Measurements from ENCODE around the gene MID1. TPM values are rescaled to one million over a fixed set of nuclear protein-coding genes. Genes with fewer than 3 reads are reported as not detected.

Gene MID1
- total RNA-seq, 1 experiment from 2014 or later: 79.5 TPM

DNA sequence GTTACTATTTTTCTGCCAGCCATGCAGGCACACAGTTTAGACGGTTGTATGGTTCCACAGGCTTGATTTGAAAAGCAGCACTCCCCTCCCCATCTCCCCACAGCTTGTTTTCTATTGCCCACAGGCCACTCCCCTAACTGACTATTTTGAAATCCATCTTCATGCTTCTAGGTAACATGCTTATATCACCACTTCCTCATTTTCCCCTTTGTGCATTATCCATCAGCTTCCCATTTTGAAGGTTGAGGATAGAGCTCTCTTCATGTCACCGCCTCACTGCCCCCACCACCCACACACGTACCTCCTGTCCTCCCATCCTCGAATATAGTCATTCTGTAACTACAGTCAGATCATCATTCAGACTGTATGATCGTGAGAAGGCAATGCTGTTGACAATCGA is 224.7 kb downstream of the MID1 start:
- no TSS peak for BruUV-seq (replicated peaks)
- H3K79me2 ChIP-seq (ENCODE audit: low read depth): no peaks in the 10 kb centered on the region
- no peaks in the 10 kb centered on the region for H3K27me3 ChIP-seq (ENCODE audit: insufficient read depth, low read depth)
- TF ChIP-seq EZH2 (IDR thresholded peaks at IDR 0.05; ENCODE audit: low read depth): no peak
- TF ChIP-seq, protein P1, sequence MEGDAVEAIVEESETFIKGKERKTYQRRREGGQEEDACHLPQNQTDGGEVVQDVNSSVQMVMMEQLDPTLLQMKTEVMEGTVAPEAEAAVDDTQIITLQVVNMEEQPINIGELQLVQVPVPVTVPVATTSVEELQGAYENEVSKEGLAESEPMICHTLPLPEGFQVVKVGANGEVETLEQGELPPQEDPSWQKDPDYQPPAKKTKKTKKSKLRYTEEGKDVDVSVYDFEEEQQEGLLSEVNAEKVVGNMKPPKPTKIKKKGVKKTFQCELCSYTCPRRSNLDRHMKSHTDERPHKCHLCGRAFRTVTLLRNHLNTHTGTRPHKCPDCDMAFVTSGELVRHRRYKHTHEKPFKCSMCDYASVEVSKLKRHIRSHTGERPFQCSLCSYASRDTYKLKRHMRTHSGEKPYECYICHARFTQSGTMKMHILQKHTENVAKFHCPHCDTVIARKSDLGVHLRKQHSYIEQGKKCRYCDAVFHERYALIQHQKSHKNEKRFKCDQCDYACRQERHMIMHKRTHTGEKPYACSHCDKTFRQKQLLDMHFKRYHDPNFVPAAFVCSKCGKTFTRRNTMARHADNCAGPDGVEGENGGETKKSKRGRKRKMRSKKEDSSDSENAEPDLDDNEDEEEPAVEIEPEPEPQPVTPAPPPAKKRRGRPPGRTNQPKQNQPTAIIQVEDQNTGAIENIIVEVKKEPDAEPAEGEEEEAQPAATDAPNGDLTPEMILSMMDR (conservative IDR thresholded peaks at IDR 0.05): no peak
- no peaks in the 10 kb centered on the region for H3K4me1 ChIP-seq (replicated peaks; ENCODE audit: insufficient read depth)
- no peak overlapping the region for H3K27ac ChIP-seq
- no peaks in the 10 kb centered on the region for H3K9me3 ChIP-seq (ENCODE audit: insufficient read depth, low read depth)
- intact Hi-C loops (cut with micrococcal nuclease; ENCODE audit: unreplicated experiment): no loop called here
- no peak for DNase-seq
- H3K36me3 ChIP-seq (ENCODE audit: low read depth): no peaks in the 10 kb centered on the region
- no peaks in the 10 kb centered on the region for H3F3A ChIP-seq (ENCODE audit: insufficient read depth, low read depth)
- H3K4me2 ChIP-seq: no peak overlapping the region
- no peaks in the 10 kb centered on the region for H3K9me2 ChIP-seq (ENCODE audit: insufficient read depth)
- H4K20me1 ChIP-seq (ENCODE audit: insufficient read depth): no peaks in the 10 kb centered on the region
- H3K4me3 ChIP-seq: no peak overlapping the region
- no peak overlapping the region for H2AFZ ChIP-seq
- POLR2A ChIA-PET (ENCODE audit: unreplicated experiment): no interaction called here
- CTCF ChIA-PET: interaction anchor here (0.5 kb wide), 1 partner anchor 326 kb away, joined by 3 read pairs; no protein-coding TSS in a partner anchor

Measured in PC-9 (cell line).